PC-9 (cell line): Measurements from ENCODE around the gene HINT1. TPM values are rescaled to one million over a fixed set of nuclear protein-coding genes. Genes with fewer than 3 reads are reported as not detected.

Source experiments
- BruUV-seq: library from RNA; stranded (reverse); fragments of 400-500 nt; replicated peaks from 2 replicates; lab custom pipeline; 2021; lab: Mats Ljungman, UMichigan
- CTCF ChIA-PET: fragments of 300-600 bp; sonication (Branson Sonifier 250); formaldehyde crosslinking; loops from one replicate; lab custom pipeline; 2022; ENCODE audit warnings: antibody characterized with exemption; lab: Charles Lee
- POLR2A ChIA-PET: fragments of 300-600 bp; sonication (Branson Sonifier 250); formaldehyde crosslinking; loops from one replicate; lab custom pipeline; 2022; ENCODE audit warnings: antibody characterized with exemption; ENCODE audit not compliant: unreplicated experiment; lab: Charles Lee
- DNase-seq, 2 experiments: peaks; one replicate each; pipeline versions ENCODE4 v3.0.0 to v3.0.0-alpha.2; 2015 to 2022; ENCODE audit warnings: mixed read lengths in 1 of 2
- H2AFZ ChIP-seq: fragments of 200-600 bp; sonication (generic); 2 replicates; pipeline ENCODE4 v1.8.1; 2017; ENCODE audit warnings: antibody characterized with exemption
- H3F3A ChIP-seq: fragments of 200-600 bp; sonication (generic); 2 replicates; pipeline ENCODE4 v1.8.1; 2017; ENCODE audit warnings: antibody characterized with exemption, mild to moderate bottlenecking, low read depth; ENCODE audit not compliant: insufficient read depth
- H3K27ac ChIP-seq: fragments of 200-600 bp; sonication (generic); 2 replicates; pipeline ENCODE4 v1.6.1; 2016; ENCODE audit warnings: mixed run types
- H3K27me3 ChIP-seq: fragments of 200-600 bp; sonication (generic); 2 replicates; pipeline ENCODE4 v1.6.1; 2016; ENCODE audit warnings: low read depth, mixed run types; ENCODE audit not compliant: insufficient read depth
- H3K36me3 ChIP-seq: fragments of 200-600 bp; sonication (generic); 2 replicates; pipeline ENCODE4 v1.6.1; 2016; ENCODE audit warnings: low read depth, mixed run types
- H3K4me1 ChIP-seq: fragments of 200-600 bp; sonication (generic); replicated peaks from 2 replicates; pipeline ENCODE4 v1.6.1; 2016; ENCODE audit warnings: mixed run types; ENCODE audit not compliant: insufficient read depth
- H3K4me2 ChIP-seq: fragments of 200-600 bp; sonication (generic); 2 replicates; pipeline ENCODE4 v1.6.1; 2017; ENCODE audit warnings: mixed run types
- H3K4me3 ChIP-seq: fragments of 200-600 bp; sonication (generic); 2 replicates; pipeline ENCODE4 v1.6.1; 2016; ENCODE audit warnings: mixed run types
- H3K79me2 ChIP-seq: fragments of 200-600 bp; sonication (generic); 2 replicates; pipeline ENCODE4 v1.6.1; 2017; ENCODE audit warnings: low read depth, mixed run types
- H3K9me2 ChIP-seq: fragments of 200-600 bp; sonication (generic); 2 replicates; pipeline ENCODE4 v1.8.1; 2017; ENCODE audit warnings: mild to moderate bottlenecking; ENCODE audit not compliant: insufficient read depth
- H3K9me3 ChIP-seq: fragments of 200-600 bp; sonication (generic); 2 replicates; pipeline ENCODE4 v1.8.1; 2016; ENCODE audit warnings: low read depth; ENCODE audit not compliant: insufficient read depth
- H4K20me1 ChIP-seq: fragments of 200-600 bp; sonication (generic); 2 replicates; pipeline ENCODE4 v1.8.1; 2017; ENCODE audit not compliant: insufficient read depth
- EZH2 ChIP-seq: fragments of 200-600 bp; sonication (generic); IDR thresholded peaks from 2 replicates; pipeline ENCODE4 v1.8.0; 2017; ENCODE audit warnings: antibody characterized with exemption, low read depth
- intact Hi-C: fragments of 100-400 bp; cut with micrococcal nuclease; formaldehyde crosslinking; loops from one replicate; pipeline ENCODE4 v1.10.0; 2022; ENCODE audit not compliant: unreplicated experiment
- total RNA-seq: library from RNA; stranded (reverse); gene quantifications from 2 replicates; pipeline ENCODE4 v1.2.3, GENCODE V29; 2021
- TF ChIP-seq, protein P1 (sequence below): fragments of 200-600 bp; sonication (generic); conservative IDR thresholded peaks from 2 replicates; pipeline ENCODE4 v1.6.1; 2017; ENCODE audit warnings: mixed run types, antibody characterized with exemption, mild to moderate bottlenecking, moderate library complexity

HINT1 gene
- total RNA-seq, 1 experiment from 2014 or later, result 262 TPM

DNA sequence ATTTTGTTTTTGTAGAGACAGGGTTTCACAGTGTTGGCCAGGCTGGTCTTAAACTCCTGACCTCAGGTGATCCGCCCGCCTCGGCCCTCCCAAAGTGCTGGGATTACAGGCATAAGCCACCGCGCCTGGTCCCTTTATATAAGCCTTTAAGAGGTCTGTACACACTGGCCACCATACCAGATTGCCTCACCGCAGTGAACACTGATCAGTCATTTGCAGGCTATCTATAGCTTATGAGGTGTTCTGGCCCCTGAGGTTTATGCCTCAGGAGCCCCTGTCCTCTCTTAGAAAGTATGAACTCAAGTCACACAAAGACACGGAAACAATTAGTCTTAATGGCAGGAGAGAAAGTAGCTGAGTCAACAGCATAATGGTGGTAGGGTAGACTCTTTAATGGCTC is 14.6 kb downstream of the HINT1 start:
- TF ChIP-seq, protein P1, sequence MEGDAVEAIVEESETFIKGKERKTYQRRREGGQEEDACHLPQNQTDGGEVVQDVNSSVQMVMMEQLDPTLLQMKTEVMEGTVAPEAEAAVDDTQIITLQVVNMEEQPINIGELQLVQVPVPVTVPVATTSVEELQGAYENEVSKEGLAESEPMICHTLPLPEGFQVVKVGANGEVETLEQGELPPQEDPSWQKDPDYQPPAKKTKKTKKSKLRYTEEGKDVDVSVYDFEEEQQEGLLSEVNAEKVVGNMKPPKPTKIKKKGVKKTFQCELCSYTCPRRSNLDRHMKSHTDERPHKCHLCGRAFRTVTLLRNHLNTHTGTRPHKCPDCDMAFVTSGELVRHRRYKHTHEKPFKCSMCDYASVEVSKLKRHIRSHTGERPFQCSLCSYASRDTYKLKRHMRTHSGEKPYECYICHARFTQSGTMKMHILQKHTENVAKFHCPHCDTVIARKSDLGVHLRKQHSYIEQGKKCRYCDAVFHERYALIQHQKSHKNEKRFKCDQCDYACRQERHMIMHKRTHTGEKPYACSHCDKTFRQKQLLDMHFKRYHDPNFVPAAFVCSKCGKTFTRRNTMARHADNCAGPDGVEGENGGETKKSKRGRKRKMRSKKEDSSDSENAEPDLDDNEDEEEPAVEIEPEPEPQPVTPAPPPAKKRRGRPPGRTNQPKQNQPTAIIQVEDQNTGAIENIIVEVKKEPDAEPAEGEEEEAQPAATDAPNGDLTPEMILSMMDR, result no peak
- no peak for TF ChIP-seq EZH2
- Histone ChIP-seq H3K36me3 (no peaks in the 10 kb centered on the region), H3K4me2 (no peak overlapping the region), H3K9me2 (no peaks in the 10 kb centered on the region), H4K20me1 (no peaks in the 10 kb centered on the region), H3K27ac (no peak overlapping the region), H3K4me3 (no peak overlapping the region), H3F3A (peaks cover 3% of the 10 kb centered on the region; the same call in 1 of the 2 replicates), H3K27me3 (no peaks in the 10 kb centered on the region), H2AFZ (no peak overlapping the region), H3K4me1 (no peaks in the 10 kb centered on the region), H3K9me3 (no peaks in the 10 kb centered on the region), H3K79me2 (no peaks in the 10 kb centered on the region)
- no TSS peak for BruUV-seq
- DNase-seq, result no peak
- ChIA-PET CTCF (no interaction called here), POLR2A (no interaction called here)
- intact Hi-C loops, result no loop called here

DNA sequence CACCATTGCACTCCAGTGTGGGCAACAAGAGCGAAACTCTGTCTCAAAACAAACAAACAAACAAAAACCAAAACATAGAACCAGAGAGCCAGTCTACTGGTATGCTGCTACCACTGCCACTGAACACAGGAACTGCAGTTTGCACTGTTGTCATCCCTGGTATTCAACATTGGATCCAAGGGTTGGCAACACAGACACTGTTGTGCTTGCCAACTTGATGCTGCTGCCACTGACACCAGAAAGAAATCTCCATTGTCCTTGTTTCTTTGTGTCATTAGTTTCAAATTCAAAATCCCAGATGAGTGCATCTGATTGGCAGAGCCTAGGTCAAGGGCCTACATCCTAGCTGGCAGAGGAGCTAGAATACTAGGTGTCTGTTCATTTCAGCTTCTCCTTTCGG is 16.2 kb downstream of the HINT1 start:
- Histone ChIP-seq H2AFZ (no peak overlapping the region), H3K4me2 (no peak overlapping the region), H3K27ac (no peak overlapping the region), H3K9me2 (no peaks in the 10 kb centered on the region), H3K36me3 (no peaks in the 10 kb centered on the region), H3K79me2 (no peaks in the 10 kb centered on the region), H4K20me1 (no peaks in the 10 kb centered on the region), H3K4me1 (no peaks in the 10 kb centered on the region), H3K9me3 (no peaks in the 10 kb centered on the region), H3F3A (no peaks in the 10 kb centered on the region), H3K27me3 (no peaks in the 10 kb centered on the region), H3K4me3 (no peak overlapping the region)
- ChIA-PET POLR2A (no interaction called here), CTCF (no interaction called here)
- DNase-seq, result no peak
- intact Hi-C loops, result no loop called here
- no peak for TF ChIP-seq EZH2
- TF ChIP-seq, protein P1, result no peak
- no TSS peak for BruUV-seq

DNA sequence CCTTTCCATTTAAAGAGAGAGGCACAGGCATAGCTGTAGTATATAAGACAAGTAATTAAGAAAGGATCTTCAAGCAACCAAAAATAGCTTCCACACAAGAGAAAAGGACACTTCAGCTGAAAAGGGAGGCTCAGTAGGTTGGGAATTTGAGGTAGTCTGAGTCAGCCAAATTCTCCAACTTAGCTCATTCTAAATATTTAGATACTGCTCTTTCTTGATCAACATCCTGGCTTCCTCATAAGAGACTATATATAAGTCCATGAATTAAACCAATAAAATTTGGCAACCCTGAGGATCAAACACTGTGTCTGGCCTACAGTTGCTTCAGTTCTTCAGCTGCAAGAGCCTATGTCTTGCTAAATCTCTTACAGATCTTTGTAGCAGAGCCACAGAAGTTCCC is 17.8 kb downstream of the HINT1 start:
- H3K36me3 ChIP-seq, result no peaks in the 10 kb centered on the region
- H3K9me2 ChIP-seq, result no peaks in the 10 kb centered on the region; the same call in 1 of the 2 replicates
- no peak overlapping the region for H3K4me3 ChIP-seq
- H3F3A ChIP-seq, result no peaks in the 10 kb centered on the region
- TF ChIP-seq EZH2, result no peak
- TF ChIP-seq, protein P1, result no peak
- ChIA-PET CTCF (no interaction called here), POLR2A (no interaction called here)
- H3K4me1 ChIP-seq, result no peaks in the 10 kb centered on the region
- no peaks in the 10 kb centered on the region for H3K27me3 ChIP-seq
- DNase-seq, result no peak
- no peaks in the 10 kb centered on the region for H3K79me2 ChIP-seq
- no peaks in the 10 kb centered on the region for H4K20me1 ChIP-seq
- no peak overlapping the region for H3K4me2 ChIP-seq
- intact Hi-C loops, result no loop called here
- no peak overlapping the region for H2AFZ ChIP-seq
- no peak overlapping the region for H3K27ac ChIP-seq
- BruUV-seq, result no TSS peak
- no peaks in the 10 kb centered on the region for H3K9me3 ChIP-seq
